Measurements from ENCODE around the gene CSF1.

GRCh38 chr1:109876617-109877316 lies 33.9 kb upstream of the CSF1 start:
- no peak for TF ChIP-seq TAF1 (IDR thresholded peaks at IDR 0.05; ENCODE audit: low read depth, low read length)
- no peak for TF ChIP-seq POLR2AphosphoS5 (IDR thresholded peaks at IDR 0.05; ENCODE audit: low read depth, low read length)
- TF ChIP-seq POLR2A (IDR thresholded peaks at IDR 0.05; ENCODE audit: low read depth, low read length), result no peak
- no peak for TF ChIP-seq PAX5 (IDR thresholded peaks at IDR 0.05; ENCODE audit: insufficient read depth, low read length, severe bottlenecking)
- no peak for TF ChIP-seq POU2F2 (IDR thresholded peaks at IDR 0.05; ENCODE audit: low read depth, low read length)
